Neural progenitor cell (in vitro differentiated cells): ENCODE results near the gene WDR48. TPM values are rescaled to one million over a fixed set of nuclear protein-coding genes. Genes with fewer than 3 reads are reported as not detected.

Source experiments
- DNase-seq: peaks from one replicate; pipeline ENCODE4 v3.0.0-alpha.2; 2016; ENCODE audit warnings: low spot score
- H2AFZ ChIP-seq: fragments of 200-600 bp; sonication (generic); replicated peaks from 2 replicates; pipeline ENCODE4 v1.6.1; 2016; ENCODE audit warnings: antibody characterized with exemption
- H3F3A ChIP-seq: fragments of 200-600 bp; sonication (generic); 2 replicates; pipeline ENCODE4 v1.6.1; 2016; ENCODE audit warnings: antibody characterized with exemption, low read depth
- H3K27ac ChIP-seq: fragments of 200-600 bp; sonication (generic); 2 replicates; pipeline ENCODE4 v1.5.1; 2016; ENCODE audit warnings: mild to moderate bottlenecking
- H3K27me3 ChIP-seq: fragments of 200-600 bp; sonication (generic); 2 replicates; pipeline ENCODE4 v1.6.1; 2016; ENCODE audit warnings: mild to moderate bottlenecking, moderate library complexity
- H3K36me3 ChIP-seq: fragments of 200-600 bp; sonication (generic); 2 replicates; pipeline ENCODE4 v1.5.1; 2016
- H3K4me1 ChIP-seq: fragments of 200-600 bp; sonication (generic); 2 replicates; pipeline ENCODE4 v1.6.1; 2016; ENCODE audit warnings: mixed run types
- H3K4me2 ChIP-seq: fragments of 200-600 bp; sonication (generic); 2 replicates; pipeline ENCODE4 v1.6.1; 2016
- H3K4me3 ChIP-seq: fragments of 200-600 bp; sonication (generic); 2 replicates; pipeline ENCODE4 v1.5.1; 2016
- H3K79me2 ChIP-seq: fragments of 200-600 bp; sonication (generic); 2 replicates; pipeline ENCODE4 v1.6.1; 2016; ENCODE audit warnings: low read depth
- H3K9ac ChIP-seq: fragments of 200-600 bp; sonication (generic); 2 replicates; pipeline ENCODE4 v1.6.1; 2016
- H3K9me3 ChIP-seq: fragments of 200-600 bp; sonication (generic); 2 replicates; pipeline ENCODE4 v1.5.1; 2016; ENCODE audit warnings: low read depth
- H4K20me1 ChIP-seq: fragments of 200-600 bp; sonication (generic); 2 replicates; pipeline ENCODE4 v1.6.1; 2016; ENCODE audit warnings: low read depth
- H3K27ac Mint-ChIP-seq: 3 replicates; pipeline ENCODE4 v1.8.0; 2021; ENCODE audit warnings: mixed read lengths
- H3K27me3 Mint-ChIP-seq: 2 replicates; pipeline ENCODE4 v1.8.0; 2022; ENCODE audit warnings: low read depth, mild to moderate bottlenecking, inconsistent platforms, moderate library complexity, mixed read lengths; ENCODE audit not compliant: insufficient read depth
- H3K36me3 Mint-ChIP-seq: 3 replicates; pipeline ENCODE4 v1.8.0; 2021; ENCODE audit warnings: mixed read lengths
- H3K4me1 Mint-ChIP-seq: 3 replicates; pipeline ENCODE4 v1.8.0; 2021; ENCODE audit warnings: mixed read lengths
- H3K4me3 Mint-ChIP-seq: 3 replicates; pipeline ENCODE4 v1.8.0; 2021; ENCODE audit warnings: mild to moderate bottlenecking, moderate library complexity, mixed read lengths
- H3K9me3 Mint-ChIP-seq: 3 replicates; pipeline ENCODE4 v1.8.0; 2020; ENCODE audit warnings: mixed read lengths
- EZH2 ChIP-seq: fragments of 200-600 bp; sonication (generic); IDR thresholded peaks from 2 replicates; pipeline ENCODE4 v1.6.1; 2017; ENCODE audit warnings: antibody characterized with exemption, mild to moderate bottlenecking, moderate library complexity
- EZH2phosphoT487 ChIP-seq: fragments of 200-600 bp; sonication (generic); IDR thresholded peaks from 2 replicates; pipeline ENCODE4 v1.6.1; 2017; ENCODE audit warnings: antibody characterized with exemption
- total RNA-seq: library from RNA; depleted of rRNA; stranded (reverse); fragments of >200 nt; gene quantifications from 2 replicates; pipeline ENCODE4 v1.2.3, GENCODE V29; 2015; ENCODE audit warnings: low replicate concordance
- TF ChIP-seq, protein P1 (sequence below): fragments of 200-600 bp; sonication (generic); IDR thresholded peaks from 2 replicates; pipeline ENCODE4 v1.5.1; 2017; ENCODE audit warnings: antibody characterized with exemption, mild to moderate bottlenecking

WDR48 gene
- total RNA-seq, 1 donor from 2014 or later: 127 TPM

- Histone ChIP-seq H3K9me3 (no peaks in the 10 kb centered on the region), H3K9ac (no peak overlapping the region), H3K27ac (no peak overlapping the region), H2AFZ (no peak overlapping the region), H3K4me3 (no peak overlapping the region), H3K79me2 (no peaks in the 10 kb centered on the region), H3F3A (no peaks in the 10 kb centered on the region), H4K20me1 (no peaks in the 10 kb centered on the region), H3K27me3 (no peaks in the 10 kb centered on the region), H3K4me1 (no peaks in the 10 kb centered on the region), H3K4me2 (no peak overlapping the region), H3K36me3 (peaks cover 27% of the 10 kb centered on the region)
- H3K4me3 Mint-ChIP-seq: no peak overlapping the region
- H3K27ac Mint-ChIP-seq: no peak overlapping the region
- H3K36me3 Mint-ChIP-seq: peaks cover 20% of the 10 kb centered on the region
- DNase-seq: no peak
- no peaks in the 10 kb centered on the region for H3K9me3 Mint-ChIP-seq
- H3K4me1 Mint-ChIP-seq: no peaks in the 10 kb centered on the region
- TF ChIP-seq EZH2phosphoT487: no peak
- TF ChIP-seq, protein P1, sequence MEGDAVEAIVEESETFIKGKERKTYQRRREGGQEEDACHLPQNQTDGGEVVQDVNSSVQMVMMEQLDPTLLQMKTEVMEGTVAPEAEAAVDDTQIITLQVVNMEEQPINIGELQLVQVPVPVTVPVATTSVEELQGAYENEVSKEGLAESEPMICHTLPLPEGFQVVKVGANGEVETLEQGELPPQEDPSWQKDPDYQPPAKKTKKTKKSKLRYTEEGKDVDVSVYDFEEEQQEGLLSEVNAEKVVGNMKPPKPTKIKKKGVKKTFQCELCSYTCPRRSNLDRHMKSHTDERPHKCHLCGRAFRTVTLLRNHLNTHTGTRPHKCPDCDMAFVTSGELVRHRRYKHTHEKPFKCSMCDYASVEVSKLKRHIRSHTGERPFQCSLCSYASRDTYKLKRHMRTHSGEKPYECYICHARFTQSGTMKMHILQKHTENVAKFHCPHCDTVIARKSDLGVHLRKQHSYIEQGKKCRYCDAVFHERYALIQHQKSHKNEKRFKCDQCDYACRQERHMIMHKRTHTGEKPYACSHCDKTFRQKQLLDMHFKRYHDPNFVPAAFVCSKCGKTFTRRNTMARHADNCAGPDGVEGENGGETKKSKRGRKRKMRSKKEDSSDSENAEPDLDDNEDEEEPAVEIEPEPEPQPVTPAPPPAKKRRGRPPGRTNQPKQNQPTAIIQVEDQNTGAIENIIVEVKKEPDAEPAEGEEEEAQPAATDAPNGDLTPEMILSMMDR: no peak
- TF ChIP-seq EZH2: no peak
- H3K27me3 Mint-ChIP-seq: no peaks in the 10 kb centered on the region
These were observed 37.1 kb downstream of the WDR48 start for GRCh38 chr3:39088889-39089288.

- Mint-ChIP-seq H3K4me3 (no peak overlapping the region), H3K4me1 (no peaks in the 10 kb centered on the region), H3K27ac (no peak overlapping the region), H3K36me3 (peaks cover 28% of the 10 kb centered on the region), H3K9me3 (no peaks in the 10 kb centered on the region), H3K27me3 (no peaks in the 10 kb centered on the region)
- Histone ChIP-seq H3K4me1 (no peaks in the 10 kb centered on the region), H3K9ac (no peak overlapping the region), H2AFZ (no peak overlapping the region), H3K79me2 (no peaks in the 10 kb centered on the region), H3K36me3 (peaks cover 21% of the 10 kb centered on the region), H3K9me3 (no peaks in the 10 kb centered on the region), H3K27ac (no peak overlapping the region), H3K27me3 (no peaks in the 10 kb centered on the region), H3K4me3 (no peak overlapping the region), H3K4me2 (no peak overlapping the region), H3F3A (no peaks in the 10 kb centered on the region), H4K20me1 (no peaks in the 10 kb centered on the region)
- TF ChIP-seq EZH2 (no peak), EZH2phosphoT487 (no peak)
- TF ChIP-seq, protein P1: no peak
- DNase-seq: no peak
These were observed 39.1 kb downstream of the WDR48 start for GRCh38 chr3:39090922-39091321.

DNA sequence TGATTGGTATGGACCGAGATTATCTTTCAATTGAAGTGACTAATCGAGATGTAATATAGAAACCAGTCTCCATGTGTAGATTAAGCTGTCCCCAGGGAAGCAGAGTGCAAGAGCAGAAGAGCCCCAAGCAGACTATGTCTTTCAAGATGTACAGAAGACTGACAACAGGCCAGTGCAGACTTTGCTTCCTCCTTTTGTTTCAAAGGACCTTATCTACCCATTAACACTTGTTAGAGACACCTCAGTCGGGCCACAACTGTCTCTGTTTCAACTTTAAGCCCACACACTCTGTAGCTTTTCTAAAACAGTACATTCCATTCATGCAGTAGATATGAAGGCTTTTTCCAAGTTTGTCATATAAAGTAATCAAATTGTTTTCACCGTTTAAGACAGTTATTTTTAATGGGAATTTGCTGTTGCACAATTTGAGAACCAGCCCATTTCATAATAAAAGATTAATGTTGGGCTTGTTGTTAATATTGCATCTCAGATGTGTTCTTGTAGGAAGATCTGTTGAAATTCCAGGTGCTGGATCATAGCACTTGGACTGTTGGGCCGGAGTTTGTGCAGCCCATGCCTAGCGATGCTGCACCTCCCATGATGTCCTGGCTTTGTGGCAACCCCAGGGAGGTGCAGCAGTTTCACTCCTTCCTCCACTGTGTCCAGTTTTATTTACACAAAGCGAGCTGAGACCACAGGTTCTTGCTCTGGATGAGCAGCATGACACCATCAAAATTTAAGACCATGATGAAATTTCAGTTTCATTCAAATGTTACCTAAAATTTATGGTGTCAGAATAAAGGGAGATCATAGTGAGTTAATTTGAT lies 43.2 kb downstream of the WDR48 start:
- Histone ChIP-seq H3F3A (no peaks in the 10 kb centered on the region), H3K4me3 (no peak overlapping the region), H2AFZ (no peak overlapping the region), H3K27me3 (no peaks in the 10 kb centered on the region), H3K4me1 (no peaks in the 10 kb centered on the region), H4K20me1 (no peaks in the 10 kb centered on the region), H3K79me2 (no peaks in the 10 kb centered on the region), H3K36me3 (peaks cover 16% of the 10 kb centered on the region), H3K9me3 (no peaks in the 10 kb centered on the region), H3K9ac (no peak overlapping the region), H3K4me2 (no peak overlapping the region), H3K27ac (no peak overlapping the region)
- H3K27ac Mint-ChIP-seq: no peak overlapping the region
- H3K36me3 Mint-ChIP-seq: peaks cover 30% of the 10 kb centered on the region
- no peaks in the 10 kb centered on the region for H3K9me3 Mint-ChIP-seq
- peaks cover 6% of the 10 kb centered on the region for H3K4me1 Mint-ChIP-seq
- TF ChIP-seq EZH2: no peak
- TF ChIP-seq EZH2phosphoT487: no peak
- TF ChIP-seq, protein P1: no peak
- DNase-seq: no peak
- no peak overlapping the region for H3K4me3 Mint-ChIP-seq
- no peaks in the 10 kb centered on the region for H3K27me3 Mint-ChIP-seq
